ENCODE data around the gene IMPDH2. TPM values are rescaled to one million over a fixed set of nuclear protein-coding genes. Genes with fewer than 3 reads are reported as not detected.

IMPDH2 gene
- total and polyA plus RNA-seq, 2 of the 8 experiments (the other 6 are each of a cell fraction or from before 2014, with no cell fraction given) = 374 to 409 TPM

DNA sequence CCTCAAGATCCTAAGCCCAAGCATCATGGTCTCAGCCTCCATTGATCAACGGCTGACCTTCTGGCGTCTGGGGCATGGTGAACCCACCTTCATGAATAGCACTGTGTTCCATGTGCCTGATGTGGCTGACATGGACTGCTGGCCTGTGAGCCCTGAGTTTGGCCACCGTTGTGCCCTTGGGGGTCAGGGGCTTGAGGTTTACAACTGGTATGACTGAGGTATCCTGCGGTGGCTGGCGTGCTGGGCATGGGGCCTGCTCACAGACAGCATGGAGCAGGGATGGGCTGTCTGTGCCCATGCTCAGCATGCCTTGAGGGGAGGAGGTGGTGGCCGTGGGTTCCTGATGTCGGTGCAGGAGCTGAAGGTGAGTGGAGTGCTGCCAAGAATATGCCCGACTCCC lies 14.1 kb downstream of the IMPDH2 start:
- Histone ChIP-seq H3K4me3 (ENCODE audit: extremely low read depth in 1 of 4, insufficient read depth in 2 of 4, low read depth in 3 of 4, low read length in 4 of 4) (no peak overlapping the region), H3K9ac (replicated peaks in 1 of 4; ENCODE audit: extremely low read depth in 1 of 4, low read depth in 3 of 4, low read length in 3 of 4) (no peak overlapping the region), H2BK15ac (ENCODE audit: low read length) (no peak overlapping the region), H3K18ac (ENCODE audit: extremely low read depth, low read length) (no peak overlapping the region), H2BK20ac (ENCODE audit: low read length) (no peak overlapping the region), H2AFZ (ENCODE audit: low read length) (no peak overlapping the region), H3K56ac (replicated peaks; ENCODE audit: insufficient read length, low read depth, low read length) (no peak overlapping the region), H2BK120ac (replicated peaks; ENCODE audit: low read depth, low read length) (no peak overlapping the region), H3K27me3 (replicated peaks in 1 of 4; ENCODE audit: control insufficient read depth in 3 of 4, extremely low read depth in 1 of 4, insufficient read depth in 3 of 4, low read length in 3 of 4) (no peaks in the 10 kb centered on the region), H4K20me1 (replicated peaks in 1 of 2; ENCODE audit: control insufficient read depth in 1 of 2, insufficient read depth in 2 of 2, low read length in 2 of 2) (peaks cover 36 to 42% of the 10 kb centered on the region in 2 experiments), H3K27ac (ENCODE audit: low read depth, low read length) (no peak overlapping the region), H2BK12ac (ENCODE audit: low read depth, low read length) (no peak overlapping the region), H3K36me3 (ENCODE audit: control insufficient read depth in 2 of 4, insufficient read depth in 4 of 4, low read length in 3 of 4) (peaks cover 15 to 50% (median 31%) of the 10 kb centered on the region in 4 experiments), H3K14ac (ENCODE audit: insufficient read length) (no peak overlapping the region), H3K23ac (ENCODE audit: insufficient read length) (no peak overlapping the region), H2AK5ac (ENCODE audit: low read depth, low read length) (no peak overlapping the region; the same call in 1 of the 2 replicates), H3K79me1 (ENCODE audit: low read depth, low read length) (peaks cover 14% of the 10 kb centered on the region), H4K8ac (ENCODE audit: extremely low read depth, insufficient read depth, low read length) (no peak overlapping the region), H3K4me2 (ENCODE audit: insufficient read depth in 1 of 2, low read depth in 2 of 2, low read length in 2 of 2) (no peak overlapping the region), H2BK5ac (ENCODE audit: low read depth, low read length) (peak overlapping the region; percentile 44; the same call in 1 of the 2 replicates), H3K9me3 (ENCODE audit: insufficient read depth in 2 of 2, low read depth in 1 of 2, low read length in 1 of 2) (no peaks in the 10 kb centered on the region), H4K91ac (replicated peaks; ENCODE audit: insufficient read length, low read length) (no peak overlapping the region), H3K79me2 (ENCODE audit: control insufficient read depth in 1 of 2, insufficient read depth in 2 of 2, low read length in 2 of 2) (peaks cover 0 to 38% of the 10 kb centered on the region in 2 experiments; a peak in 2 of 4 replicates), H4K5ac (ENCODE audit: insufficient read length, low read depth, low read length) (no peak overlapping the region), H3K4me1 (replicated peaks in 1 of 4; ENCODE audit: control insufficient read depth in 3 of 4, insufficient read depth in 4 of 4, low read length in 3 of 4) (peaks cover 0 to 10% (median 5%) of the 10 kb centered on the region in 4 experiments; a peak in 6 of 7 replicates), H3K4ac (replicated peaks; ENCODE audit: insufficient read length, low read depth, low read length) (no peak overlapping the region), H3K23me2 (ENCODE audit: low read depth, low read length) (peaks cover 15% of the 10 kb centered on the region)
- ChIA-PET POLR2A (ENCODE audit: partially characterized antibody) (interaction anchor here (1.0 to 38.8 kb wide), 9 partner anchors 2 to 351 kb away, joined by 3 to 1518 read pairs (median 7); partner anchors contain the start of genes DALRD3, IMPDH2, NDUFAF3 and P4HTM), CTCF (ENCODE audit: partially characterized antibody) (interaction anchor here (0.9 to 24.3 kb wide), 8 partner anchors 9 to 351 kb away, joined by 3 to 467 read pairs (median 4); partner anchors contain the start of genes NDUFAF3, P4HTM and WDR6)
- DNase-seq (ENCODE audit: low read depth in 1 of 2, low spot score in 2 of 2) (no peak), FAIRE-seq (no peak)
- TF ChIP-seq KDM1A (IDR thresholded peaks at IDR 0.05; ENCODE audit: borderline replicate concordance, low read length) = no peak
- no peak for TF ChIP-seq EGR1 (IDR thresholded peaks at IDR 0.05; ENCODE audit: borderline replicate concordance, low read depth, low read length)
- WGBS, 2 experiments (ENCODE audit: extremely low coverage in 1 of 2, insufficient coverage in 1 of 2, insufficient read length in 1 of 2, insufficient replicate concordance in 2 of 2, low coverage in 1 of 2, low lambda C conversion rate in 2 of 2, missing lambda C conversion rate in 1 of 2) = 95% methylated on average over 8 of the region's 8 CpGs; no CpG with 5 or more reads in 1 of the 2 experiments

All from H1 (cell line).